ENCODE measurements around the gene TRMT112. TPM values are rescaled to one million over a fixed set of nuclear protein-coding genes. Genes with fewer than 3 reads are reported as not detected.
A peak's percentile ranks its signal among the peaks of the same experiment; 100 is the strongest.

Gene TRMT112
- total and polyA plus RNA-seq, 10 of the 15 experiments (the other 5 are each of a cell fraction or from before 2014, with no cell fraction given), result 212 to 455 (median 308) TPM

- TF ChIP-seq E2F8 (IDR thresholded peaks at IDR 0.05; ENCODE audit: low read depth, partially characterized antibody) (no peak), BACH1 (IDR thresholded peaks at IDR 0.05; ENCODE audit: borderline replicate concordance) (peak; percentile 91), ELK1 (IDR thresholded peaks at IDR 0.05; ENCODE audit: low read depth, low read length) (no peak), PRDM15 (CRISPR knock-in tag; IDR thresholded peaks at IDR 0.05) (no peak), MXI1 (IDR thresholded peaks at IDR 0.05; ENCODE audit: low read depth, low read length) (no peak; the same call in 1 of the 2 replicates), SREBF2 (IDR thresholded peaks at IDR 0.05; ENCODE audit: low read length) (no peak), BMI1 (IDR thresholded peaks at IDR 0.05; ENCODE audit: borderline replicate concordance) (no peak), MLLT1 (IDR thresholded peaks at IDR 0.05) (peak; percentile 63), SMAD5 (IDR thresholded peaks at IDR 0.05; ENCODE audit: low read depth) (peak; percentile 48; the same call in 1 of the 2 replicates), BCLAF1 (IDR thresholded peaks at IDR 0.05) (no peak), ZBTB4 (CRISPR knock-in tag; IDR thresholded peaks at IDR 0.05) (no peak), ASH2L (IDR thresholded peaks at IDR 0.05; ENCODE audit: borderline replicate concordance, low read depth) (no peak)
These were observed 804 bp upstream of the TRMT112 start, which contains the start of gene PRDX5 (continued) for GRCh38 chr11:64317961-64318765.

Data from GM12878 (cell line).